ENCODE results near the gene CNPY4. TPM values are rescaled to one million over a fixed set of nuclear protein-coding genes. Genes with fewer than 3 reads are reported as not detected.

Gene CNPY4
- polyA plus RNA-seq, 1 donor from 2014 or later = 35.8 TPM

DNA sequence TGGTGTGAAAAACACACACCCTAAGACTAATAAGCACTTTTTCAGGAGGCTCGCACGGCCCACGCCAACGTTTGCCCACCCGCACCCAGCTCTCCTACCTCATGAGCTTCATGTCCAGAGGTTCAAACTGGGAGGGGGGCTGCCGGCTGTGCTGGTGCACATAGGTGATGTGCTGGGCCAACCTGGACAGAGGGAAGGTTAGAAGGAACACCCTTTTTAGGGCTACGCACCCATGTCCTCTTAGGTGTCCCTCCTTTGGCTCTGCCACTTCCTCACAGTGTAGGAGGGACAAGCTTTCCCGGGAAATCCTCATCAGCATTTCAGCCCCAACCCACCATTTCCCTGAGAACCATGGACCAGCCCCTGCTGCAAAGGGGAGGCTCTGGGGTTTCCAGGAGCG lies 24.1 kb upstream of the CNPY4 start:
- no peak overlapping the region for H3K9ac ChIP-seq (ENCODE audit: low read length)
- H3K9me2 ChIP-seq (ENCODE audit: insufficient read depth, low read length) = no peaks in the 10 kb centered on the region
- no peaks in the 10 kb centered on the region for H3K27me3 ChIP-seq (ENCODE audit: insufficient read depth, low read depth, low read length)
- TF ChIP-seq EP300 (conservative IDR thresholded peaks at IDR 0.05; ENCODE audit: poor library complexity, severe bottlenecking) = no peak
- no peak for TF ChIP-seq SMC3 (conservative IDR thresholded peaks at IDR 0.05; ENCODE audit: poor library complexity)
- TF ChIP-seq, protein P1, sequence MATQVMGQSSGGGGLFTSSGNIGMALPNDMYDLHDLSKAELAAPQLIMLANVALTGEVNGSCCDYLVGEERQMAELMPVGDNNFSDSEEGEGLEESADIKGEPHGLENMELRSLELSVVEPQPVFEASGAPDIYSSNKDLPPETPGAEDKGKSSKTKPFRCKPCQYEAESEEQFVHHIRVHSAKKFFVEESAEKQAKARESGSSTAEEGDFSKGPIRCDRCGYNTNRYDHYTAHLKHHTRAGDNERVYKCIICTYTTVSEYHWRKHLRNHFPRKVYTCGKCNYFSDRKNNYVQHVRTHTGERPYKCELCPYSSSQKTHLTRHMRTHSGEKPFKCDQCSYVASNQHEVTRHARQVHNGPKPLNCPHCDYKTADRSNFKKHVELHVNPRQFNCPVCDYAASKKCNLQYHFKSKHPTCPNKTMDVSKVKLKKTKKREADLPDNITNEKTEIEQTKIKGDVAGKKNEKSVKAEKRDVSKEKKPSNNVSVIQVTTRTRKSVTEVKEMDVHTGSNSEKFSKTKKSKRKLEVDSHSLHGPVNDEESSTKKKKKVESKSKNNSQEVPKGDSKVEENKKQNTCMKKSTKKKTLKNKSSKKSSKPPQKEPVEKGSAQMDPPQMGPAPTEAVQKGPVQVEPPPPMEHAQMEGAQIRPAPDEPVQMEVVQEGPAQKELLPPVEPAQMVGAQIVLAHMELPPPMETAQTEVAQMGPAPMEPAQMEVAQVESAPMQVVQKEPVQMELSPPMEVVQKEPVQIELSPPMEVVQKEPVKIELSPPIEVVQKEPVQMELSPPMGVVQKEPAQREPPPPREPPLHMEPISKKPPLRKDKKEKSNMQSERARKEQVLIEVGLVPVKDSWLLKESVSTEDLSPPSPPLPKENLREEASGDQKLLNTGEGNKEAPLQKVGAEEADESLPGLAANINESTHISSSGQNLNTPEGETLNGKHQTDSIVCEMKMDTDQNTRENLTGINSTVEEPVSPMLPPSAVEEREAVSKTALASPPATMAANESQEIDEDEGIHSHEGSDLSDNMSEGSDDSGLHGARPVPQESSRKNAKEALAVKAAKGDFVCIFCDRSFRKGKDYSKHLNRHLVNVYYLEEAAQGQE (IDR thresholded peaks at IDR 0.05; ENCODE audit: borderline replicate concordance) = no peak
- TF ChIP-seq EZH2 (IDR thresholded peaks at IDR 0.05; ENCODE audit: borderline replicate concordance, insufficient read depth, low read length, poor library complexity, severe bottlenecking) = no peak
- TF ChIP-seq MXI1 (conservative IDR thresholded peaks at IDR 0.05; ENCODE audit: poor library complexity, severe bottlenecking) = no peak
- TF ChIP-seq RAD21 (conservative IDR thresholded peaks at IDR 0.05) = no peak
- TF ChIP-seq, protein P2, sequence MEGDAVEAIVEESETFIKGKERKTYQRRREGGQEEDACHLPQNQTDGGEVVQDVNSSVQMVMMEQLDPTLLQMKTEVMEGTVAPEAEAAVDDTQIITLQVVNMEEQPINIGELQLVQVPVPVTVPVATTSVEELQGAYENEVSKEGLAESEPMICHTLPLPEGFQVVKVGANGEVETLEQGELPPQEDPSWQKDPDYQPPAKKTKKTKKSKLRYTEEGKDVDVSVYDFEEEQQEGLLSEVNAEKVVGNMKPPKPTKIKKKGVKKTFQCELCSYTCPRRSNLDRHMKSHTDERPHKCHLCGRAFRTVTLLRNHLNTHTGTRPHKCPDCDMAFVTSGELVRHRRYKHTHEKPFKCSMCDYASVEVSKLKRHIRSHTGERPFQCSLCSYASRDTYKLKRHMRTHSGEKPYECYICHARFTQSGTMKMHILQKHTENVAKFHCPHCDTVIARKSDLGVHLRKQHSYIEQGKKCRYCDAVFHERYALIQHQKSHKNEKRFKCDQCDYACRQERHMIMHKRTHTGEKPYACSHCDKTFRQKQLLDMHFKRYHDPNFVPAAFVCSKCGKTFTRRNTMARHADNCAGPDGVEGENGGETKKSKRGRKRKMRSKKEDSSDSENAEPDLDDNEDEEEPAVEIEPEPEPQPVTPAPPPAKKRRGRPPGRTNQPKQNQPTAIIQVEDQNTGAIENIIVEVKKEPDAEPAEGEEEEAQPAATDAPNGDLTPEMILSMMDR (IDR thresholded peaks at IDR 0.05; ENCODE audit: poor library complexity, severe bottlenecking) = no peak
- no peak for TF ChIP-seq POLR2AphosphoS5 (IDR thresholded peaks at IDR 0.05)
- TF ChIP-seq TAF1 (IDR thresholded peaks at IDR 0.05; ENCODE audit: low read depth) = no peak
- H3K27ac ChIP-seq (ENCODE audit: low read length) = no peak overlapping the region
- no peak overlapping the region for H3K4me3 ChIP-seq (ENCODE audit: low read length)
- no peaks in the 10 kb centered on the region for H4K20me1 ChIP-seq (ENCODE audit: insufficient read depth)
- peaks cover 25% of the 10 kb centered on the region for H3K79me2 ChIP-seq (replicated peaks; ENCODE audit: insufficient read depth, low read length)
- no peaks in the 10 kb centered on the region for H3F3A ChIP-seq (ENCODE audit: insufficient read depth, low read length, poor library complexity, severe bottlenecking)
- H3K4me2 ChIP-seq (ENCODE audit: low read length) = no peak overlapping the region
- H3K36me3 ChIP-seq (ENCODE audit: insufficient read depth, low read length) = peaks cover 14% of the 10 kb centered on the region
- H3K9me3 ChIP-seq (ENCODE audit: low read length) = no peaks in the 10 kb centered on the region
- no peak overlapping the region for H2AFZ ChIP-seq (ENCODE audit: low read depth, low read length)

DNA sequence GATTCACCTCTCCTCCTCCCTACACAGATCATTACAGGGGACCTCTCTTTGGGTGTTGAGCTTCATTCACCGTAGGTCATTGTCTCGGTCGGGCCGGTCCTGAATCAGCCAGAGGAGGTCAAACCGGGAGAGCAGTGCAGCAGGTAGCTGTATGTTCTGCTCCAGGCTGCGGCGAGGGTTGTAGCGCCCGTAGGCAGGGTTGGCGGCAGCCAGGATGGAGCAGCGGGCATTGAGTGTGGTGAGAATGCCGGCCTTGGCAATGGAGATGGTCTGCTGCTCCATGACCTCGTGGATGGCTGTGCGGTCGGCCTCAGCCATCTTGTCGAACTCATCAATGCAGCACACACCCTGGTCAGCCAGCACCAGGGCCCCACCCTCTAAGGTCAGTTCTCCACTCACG lies 23.7 kb upstream of the CNPY4 start:
- H2AFZ ChIP-seq (ENCODE audit: low read depth, low read length) = no peak overlapping the region
- H3K4me2 ChIP-seq (ENCODE audit: low read length) = no peak overlapping the region
- no peak for TF ChIP-seq TAF1 (IDR thresholded peaks at IDR 0.05; ENCODE audit: low read depth)
- no peak for TF ChIP-seq SMC3 (conservative IDR thresholded peaks at IDR 0.05; ENCODE audit: poor library complexity)
- TF ChIP-seq EZH2 (IDR thresholded peaks at IDR 0.05; ENCODE audit: borderline replicate concordance, insufficient read depth, low read length, poor library complexity, severe bottlenecking) = no peak
- no peak for TF ChIP-seq RAD21 (conservative IDR thresholded peaks at IDR 0.05)
- no peak for TF ChIP-seq MXI1 (conservative IDR thresholded peaks at IDR 0.05; ENCODE audit: poor library complexity, severe bottlenecking)
- TF ChIP-seq, protein P2 (IDR thresholded peaks at IDR 0.05; ENCODE audit: poor library complexity, severe bottlenecking) = no peak
- TF ChIP-seq EP300 (conservative IDR thresholded peaks at IDR 0.05; ENCODE audit: poor library complexity, severe bottlenecking) = no peak
- TF ChIP-seq, protein P1 (IDR thresholded peaks at IDR 0.05; ENCODE audit: borderline replicate concordance) = no peak
- no peak for TF ChIP-seq POLR2AphosphoS5 (IDR thresholded peaks at IDR 0.05)
- H3K27ac ChIP-seq (ENCODE audit: low read length) = no peak overlapping the region
- H3F3A ChIP-seq (ENCODE audit: insufficient read depth, low read length, poor library complexity, severe bottlenecking) = no peaks in the 10 kb centered on the region
- no peaks in the 10 kb centered on the region for H3K9me2 ChIP-seq (ENCODE audit: insufficient read depth, low read length)
- H3K27me3 ChIP-seq (ENCODE audit: insufficient read depth, low read depth, low read length) = no peaks in the 10 kb centered on the region
- peaks cover 26% of the 10 kb centered on the region for H3K79me2 ChIP-seq (replicated peaks; ENCODE audit: insufficient read depth, low read length)
- H3K4me3 ChIP-seq (ENCODE audit: low read length) = no peak overlapping the region
- peaks cover 14% of the 10 kb centered on the region for H3K36me3 ChIP-seq (ENCODE audit: insufficient read depth, low read length)
- no peak overlapping the region for H3K9ac ChIP-seq (ENCODE audit: low read length)
- H4K20me1 ChIP-seq (ENCODE audit: insufficient read depth) = no peaks in the 10 kb centered on the region
- no peaks in the 10 kb centered on the region for H3K9me3 ChIP-seq (ENCODE audit: low read length)
